Gastroesophageal sphincter (tissue), 3 donors: ENCODE data around the gene TSPAN17.

Experiments used
- CTCF ChIP-seq, 4 experiments: fragments of 200-600 bp in 2 of 4; fragments of 450-650 bp in 2 of 4; sonication (generic) in 1 of 4; IDR thresholded peaks; one replicate each; pipeline ENCODE4 v1.5.1; 2017 to 2019; ENCODE audit warnings: antibody characterized with exemption in 4 of 4, mild to moderate bottlenecking in 2 of 4, moderate library complexity in 2 of 4
- POLR2AphosphoS5 ChIP-seq: sonication (generic); formaldehyde crosslinking; IDR thresholded peaks from one replicate; pipeline ENCODE4 v1.6.1; 2017; ENCODE audit warnings: antibody characterized with exemption

GRCh38 chr5:176702671-176703641 lies 55.7 kb downstream of the TSPAN17 start:
- no peak for TF ChIP-seq CTCF (IDR thresholded peaks at IDR 0.05)
- no peak for TF ChIP-seq POLR2AphosphoS5
